HepG2 (cell line): ENCODE data around the gene WDR45B. TPM values are rescaled to one million over a fixed set of nuclear protein-coding genes. Genes with fewer than 3 reads are reported as not detected.
"Not testable (repeated sequence)": the region's sequence is repeated elsewhere in the genome, so short reads cannot be mapped to it uniquely, and the experiment has no call there.

ENCODE experiments used
- ATAC-seq: fragments of 200-7000 bp; cut with Tn5 transposase; 3 replicates; pipeline ENCODE4 v1.9.1; 2020; ENCODE audit warnings: mild to moderate bottlenecking, moderate library complexity
- BruUV-seq: library from RNA; stranded (reverse); fragments of 400-500 nt; replicated peaks from 2 replicates; lab custom pipeline; 2021; lab: Mats Ljungman, UMichigan
- CTCF ChIA-PET: fragments of 300-600 bp; formaldehyde crosslinking; extraction: SDS; loops from one replicate; lab custom pipeline; 2021; ENCODE audit warnings: low total read pairs, inconsistent platforms, low intra/inter-chr PET ratio; lab: Yijun Ruan, JAX
- POLR2A ChIA-PET: fragments of 350-600 bp; sonication (Branson Sonifier 250); formaldehyde crosslinking; loops from one replicate; lab custom pipeline; 2020; ENCODE audit warnings: antibody characterized with exemption, inconsistent platforms; lab: Yijun Ruan, JAX
- DNase-seq: peaks from one replicate; pipeline ENCODE4 v3.0.0-alpha.2; 2015; ENCODE audit warnings: low spot score
- FAIRE-seq: peaks from 3 replicates; lab custom pipeline; 2011; peaks lifted over from hg19 to GRCh38; lab: Jason Lieb, UNC
- H2AFZ ChIP-seq: one replicate; pipeline ENCODE4 v1.6.1; 2011; ENCODE audit warnings: low read length, inconsistent platforms
- H3K27ac ChIP-seq: fragments of 300-600 bp; 3 replicates; pipeline ENCODE4 v1.8.0; 2011; ENCODE audit warnings: mixed run types, mild to moderate bottlenecking, mixed read lengths, low read length, inconsistent platforms; ENCODE audit not compliant: insufficient read depth; ENCODE audit errors: extremely low read length
- H3K27me3 ChIP-seq, 2 experiments: fragments of 200-600 bp in 1 of 2; 2 replicates in 1 of 2; 3 replicates in 1 of 2; pipeline versions ENCODE4 v1.6.0 to v1.8.0; 2011; ENCODE audit warnings: low read length in 2 of 2, mild to moderate bottlenecking in 2 of 2, moderate library complexity in 2 of 2, inconsistent platforms in 1 of 2; ENCODE audit not compliant: insufficient read depth in 2 of 2, control insufficient read depth in 1 of 2
- H3K36me3 ChIP-seq, 2 experiments: fragments of 200-600 bp in 1 of 2; replicated peaks in 1 of 2; 2 replicates in 1 of 2; 3 replicates in 1 of 2; pipeline versions ENCODE4 v1.5.1 to v1.8.0; 2011; ENCODE audit warnings: low read length in 2 of 2, inconsistent platforms in 1 of 2; ENCODE audit not compliant: insufficient read depth in 2 of 2, control insufficient read depth in 1 of 2
- H3K4me1 ChIP-seq: 2 replicates; pipeline ENCODE4 v1.5.1; 2012; ENCODE audit warnings: low read length, inconsistent platforms; ENCODE audit not compliant: insufficient read depth
- H3K4me2 ChIP-seq: 2 replicates; pipeline ENCODE4 v1.6.0; 2011; ENCODE audit warnings: low read depth, low read length, inconsistent platforms
- H3K4me3 ChIP-seq, 3 experiments: fragments of 200-600 bp in 1 of 3; sonication (generic), shearing (Covaris generic) in 1 of 3; replicated peaks in 1 of 3; 2 replicates each; pipeline ENCODE4 v1.5.1; 2011 to 2016; ENCODE audit warnings: low read length in 3 of 3, inconsistent platforms in 2 of 3, low read depth in 2 of 3, mild to moderate bottlenecking in 2 of 3, control low read depth in 1 of 3, mixed read lengths in 1 of 3; ENCODE audit not compliant: insufficient read depth in 1 of 3
- H3K79me2 ChIP-seq: one replicate; pipeline ENCODE4 v1.6.1; 2011; ENCODE audit warnings: low read length, inconsistent platforms; ENCODE audit not compliant: insufficient read depth
- H3K9ac ChIP-seq: 2 replicates; pipeline ENCODE4 v1.6.0; 2011; ENCODE audit warnings: mild to moderate bottlenecking, low read depth, low read length, inconsistent platforms; ENCODE audit not compliant: insufficient read depth
- H3K9me3 ChIP-seq: 2 replicates; pipeline ENCODE4 v1.5.1; 2012; ENCODE audit warnings: mild to moderate bottlenecking, low read length
- H4K20me1 ChIP-seq: 2 replicates; pipeline ENCODE4 v1.6.0; 2011; ENCODE audit warnings: inconsistent platforms, mild to moderate bottlenecking, low read length, moderate library complexity; ENCODE audit not compliant: insufficient read depth
- ASH2L ChIP-seq: fragments of 300-600, 200-600 bp; sonication (generic); IDR thresholded peaks from 2 replicates; pipeline ENCODE4 v1.7.0; 2017; ENCODE audit warnings: low read depth, mild to moderate bottlenecking, moderate library complexity, mixed read lengths, low read length; ENCODE audit not compliant: insufficient read length
- EED ChIP-seq: sonication (generic); formaldehyde crosslinking; IDR thresholded peaks from 2 replicates; pipeline ENCODE4 v1.5.0; 2020; ENCODE audit warnings: mild to moderate bottlenecking, missing genetic modification reagents
- ESRRA ChIP-seq: sonication (generic); formaldehyde crosslinking; IDR thresholded peaks from 2 replicates; pipeline ENCODE4 v1.5.1; 2020; ENCODE audit warnings: mild to moderate bottlenecking, low read depth, missing genetic modification reagents
- HIVEP1 ChIP-seq: sonication (generic); formaldehyde crosslinking; IDR thresholded peaks from 2 replicates; pipeline ENCODE4 v1.4.0; 2020; ENCODE audit warnings: mild to moderate bottlenecking, missing genetic modification reagents
- MTA3 ChIP-seq: sonication (generic); formaldehyde crosslinking; IDR thresholded peaks from 2 replicates; pipeline ENCODE4 v1.4.0; 2020; ENCODE audit warnings: missing genetic modification reagents
- NR2C2 ChIP-seq: sonication (generic); formaldehyde crosslinking; IDR thresholded peaks from 2 replicates; pipeline ENCODE4 v1.4.0; 2020; ENCODE audit warnings: missing genetic modification reagents, mild to moderate bottlenecking, moderate library complexity, borderline replicate concordance
- NR2F2 ChIP-seq: IDR thresholded peaks from 2 replicates; pipeline ENCODE4 v1.6.1; 2012; ENCODE audit warnings: low read depth, inconsistent platforms, borderline replicate concordance
- SP5 ChIP-seq: IDR thresholded peaks from 2 replicates; pipeline ENCODE4 v1.6.1; 2016; ENCODE audit warnings: low read depth, borderline replicate concordance
- TEAD3 ChIP-seq: optimal IDR thresholded peaks from 2 replicates; pipeline ENCODE3; 2016; ENCODE audit warnings: borderline replicate concordance
- ZNF143 ChIP-seq: sonication (generic); formaldehyde crosslinking; IDR thresholded peaks from 2 replicates; pipeline ENCODE4 v1.4.0; 2020; ENCODE audit warnings: missing genetic modification reagents
- ZNF225 ChIP-seq: sonication (generic); formaldehyde crosslinking; IDR thresholded peaks from 2 replicates; pipeline ENCODE4 v1.4.0; 2020; ENCODE audit warnings: mild to moderate bottlenecking, missing genetic modification reagents
- WGBS: methylation state at CpG from one replicate; pipeline ENCODE4 v1.1.6; 2017; ENCODE audit warnings: low lambda C conversion rate; 5-methylcytosine and 5-hydroxymethylcytosine counted together
- in situ Hi-C: cut with HindIII; loops from 2 replicates; pipeline ENCODE4 v1.10.0; 2017; ENCODE audit warnings: low pct_unique_long_range_greater_than_20kb; ENCODE audit not compliant: extremely low pct_ligation_motif_present
- intact Hi-C: fragments of 100-400 bp; cut with micrococcal nuclease; formaldehyde crosslinking; loops from one replicate; pipeline ENCODE4 v1.10.0; 2022; ENCODE audit not compliant: unreplicated experiment
- polyA plus RNA-seq, 8 experiments: library from polyadenylated mRNA; depleted of rRNA in 3 of 8; stranded (reverse) in 7 of 8; unstranded in 1 of 8; fragments of >200 nt; fragmentation: Illumina TruSeq in 4 of 8; extraction: Trizol in 4 of 8; gene quantifications; 2 replicates each; pipeline versions ENCODE4 v1.2.1 to v1.2.3, GENCODE V29; 2011 to 2016; ENCODE audit warnings: low read depth in 4 of 8, missing spikeins in 1 of 8, mixed read lengths in 1 of 8; ENCODE audit not compliant: insufficient read depth in 1 of 8
- total RNA-seq, 5 experiments: library from RNA; depleted of rRNA; stranded (reverse); fragments of >200 nt; fragmentation: Illumina TruSeq; extraction: Trizol; gene quantifications; 2 replicates each; pipeline ENCODE4 v1.2.3, GENCODE V29; 2016; ENCODE audit warnings: low read depth in 1 of 5

Gene WDR45B
- total and polyA plus RNA-seq, 2 of the 13 experiments (the other 11 are each of a cell fraction or from before 2014, with no cell fraction given) = 86.2 to 155 TPM

- in situ Hi-C loops = no loop called here
- FAIRE-seq = peak; percentile 18
- 97% methylated on average over 11 of the region's 11 CpGs for WGBS
- Histone ChIP-seq H3K9me3 (no peaks in the 10 kb centered on the region), H3K27me3 (no peaks in the 10 kb centered on the region), H3K4me2 (no peak overlapping the region)
- ATAC-seq = no peak
- ChIA-PET CTCF (no interaction called here), POLR2A (no interaction called here)
- no TSS peak for BruUV-seq
- no peak for TF ChIP-seq ZNF143 (CRISPR knock-in tag)
- no peak for TF ChIP-seq NR2F2
- TF ChIP-seq NR2C2 (CRISPR knock-in tag) = no peak
- TF ChIP-seq ASH2L = no peak
- no peak for TF ChIP-seq MTA3 (CRISPR knock-in tag)
- no peak for TF ChIP-seq HIVEP1 (CRISPR knock-in tag)
- TF ChIP-seq ESRRA = no peak
- TF ChIP-seq ZNF225 (CRISPR knock-in tag) = no peak
- TF ChIP-seq SP5 = no peak
- TF ChIP-seq, all 625 proteins: peak for 0
- Histone ChIP-seq H3K27ac (no peak overlapping the region), H3K4me1 (no peaks in the 10 kb centered on the region), H4K20me1 (no peaks in the 10 kb centered on the region), H3K79me2 (peaks cover 16% of the 10 kb centered on the region), H3K4me3 (no peak overlapping the region), H3K36me3 (peaks cover 42 to 77% of the 10 kb centered on the region in 2 experiments), H3K9ac (no peak overlapping the region), H2AFZ (no peak overlapping the region)
- DNase-seq = no peak
- intact Hi-C loops = no loop called here
Measured at GRCh38 chr17:82582709-82583108, 65.5 kb downstream of the WDR45B start.

GRCh38 chr17:82582213-82582612 lies 66.0 kb downstream of the WDR45B start:
- peaks cover 16% of the 10 kb centered on the region for H3K79me2 ChIP-seq
- TF ChIP-seq EED (CRISPR knock-in tag) (no peak), TEAD3 (CRISPR knock-in tag) (peak; percentile 15)
- TF ChIP-seq, all 625 proteins: peak for 1
- DNase-seq = no peak
- no peak overlapping the region for H3K4me2 ChIP-seq
- no peaks in the 10 kb centered on the region for H4K20me1 ChIP-seq
- BruUV-seq = no TSS peak
- CTCF ChIA-PET = no interaction called here
- H3K27ac ChIP-seq = no peak overlapping the region
- WGBS = 95% methylated on average over 8 of the region's 8 CpGs
- H3K4me3 ChIP-seq = no peak overlapping the region
- no peak overlapping the region for H2AFZ ChIP-seq
- H3K9ac ChIP-seq = no peak overlapping the region
- ATAC-seq = no peak
- intact Hi-C loops (no loop called here), in situ Hi-C loops (no loop called here)
- no peak for FAIRE-seq
- POLR2A ChIA-PET = interaction anchor here (1.1 to 1.8 kb wide), 2 partner anchors 12 to 14 kb away, joined by 4 to 5 read pairs; no protein-coding TSS in a partner anchor
- peaks cover 40 to 75% of the 10 kb centered on the region in 2 experiments for H3K36me3 ChIP-seq
- no peaks in the 10 kb centered on the region for H3K4me1 ChIP-seq
- H3K27me3 ChIP-seq = no peaks in the 10 kb centered on the region
- H3K9me3 ChIP-seq = no peaks in the 10 kb centered on the region

GRCh38 chr17:82579969-82580368 lies 68.3 kb downstream of the WDR45B start:
- CTCF ChIA-PET, POLR2A ChIA-PET, FAIRE-seq, DNase-seq, H3K4me2 ChIP-seq, H3K27me3 ChIP-seq, H3K4me3 ChIP-seq, BruUV-seq, H3K4me1 ChIP-seq, H3K9me3 ChIP-seq, H2AFZ ChIP-seq, intact Hi-C loops, H4K20me1 ChIP-seq, H3K27ac ChIP-seq, ATAC-seq, in situ Hi-C loops, H3K9ac ChIP-seq: not testable (repeated sequence)
- peaks cover 39 to 74% of the 10 kb centered on the region in 2 experiments for H3K36me3 ChIP-seq
- 80% methylated on average over 4 of the region's 4 CpGs for WGBS
- peaks cover 25% of the 10 kb centered on the region for H3K79me2 ChIP-seq
